Psoas muscle (tissue), 8 donors: Measurements from ENCODE around the gene CEP85. TPM values are rescaled to one million over a fixed set of nuclear protein-coding genes. Genes with fewer than 3 reads are reported as not detected.
"Not testable (repeated sequence)": the region's sequence is repeated elsewhere in the genome, so short reads cannot be mapped to it uniquely, and the experiment has no call there.

Source experiments
- ATAC-seq, 4 donors: fragments of 200-7000 bp; cut with Tn5 transposase; one replicate each; pipeline ENCODE4 v1.9.1; 2020; ENCODE audit warnings: moderate library complexity in 3 of 4, mild to moderate bottlenecking in 2 of 4
- DNase-seq, 2 donors: peaks; one replicate each; pipeline ENCODE4 v3.0.0-alpha.2; 2020
- H3K27ac ChIP-seq: fragments of 200-600 bp; one replicate; pipeline ENCODE4 v1.8.0; 2022
- H3K27me3 ChIP-seq, 3 donors: fragments of 200-600 bp in 1 of 3; one replicate each; pipeline versions ENCODE4 v1.6.1 to v1.8.0; 2013 to 2022; ENCODE audit warnings: low read length in 2 of 3, mild to moderate bottlenecking in 2 of 3, moderate library complexity in 1 of 3; ENCODE audit not compliant: insufficient read depth in 3 of 3
- H3K36me3 ChIP-seq, 2 donors: fragments of 200-600 bp in 1 of 2; one replicate each; pipeline versions ENCODE4 v1.6.1 to v1.8.0; 2013 to 2022; ENCODE audit warnings: low read depth in 1 of 2, mild to moderate bottlenecking in 1 of 2, moderate library complexity in 1 of 2; ENCODE audit not compliant: insufficient read depth in 1 of 2
- H3K4me1 ChIP-seq: fragments of 200-600 bp; one replicate; pipeline ENCODE4 v1.8.0; 2022
- H3K4me3 ChIP-seq: fragments of 200-600 bp; one replicate; pipeline ENCODE4 v1.8.0; 2022; ENCODE audit warnings: mild to moderate bottlenecking
- H3K9me3 ChIP-seq: fragments of 200-600 bp; one replicate; pipeline ENCODE4 v1.8.0; 2022
- CTCF ChIP-seq: fragments of 200-600 bp; IDR thresholded peaks from one replicate; pipeline ENCODE4 v1.8.0; 2022; ENCODE audit warnings: antibody characterized with exemption
- WGBS, 3 donors: extraction: QIAGEN DNeasy Blood & Tissue Kit; methylation state at CpG; one replicate each; pipeline versions ENCODE4 v1.1.6 to v1.1.7; 2013; 5-methylcytosine and 5-hydroxymethylcytosine counted together
- intact Hi-C, 2 donors: fragments of 100-400 bp; cut with DNase I; formaldehyde crosslinking; loops; one replicate each; pipeline versions ENCODE4 v1.11.0 to v1.14.2; 2022
- polyA plus RNA-seq, 3 donors: library from polyadenylated mRNA; stranded (reverse); fragments of 200-250 nt; gene quantifications; one replicate each; pipeline ENCODE4 v1.2.3, GENCODE V29; 2013
- total RNA-seq, 4 donors: library from RNA; stranded (reverse); fragmentation: NEBNext Ultra II Directional in 2 of 4; extraction: Animal tissue kit (Norgen Biotek cat#: 25700) in 2 of 4; gene quantifications; one replicate each; pipeline versions ENCODE4 v1.2.1 to v1.2.4, GENCODE V29; 2021 to 2023
- donor health status: healthy with polysubstance abuse.
- donor health status: DM: no; HTN: no; CAD: no; lungs with moderate emphysema.
- donor health status: Bipolar disorder and iron deficiency.
- donor health status: healthy.
- donor health status: DM: yes; HTN: yes; CAD: no.
- donor health status: DM: no; HTN: no; CAD: no.
- donor health status: DM: no; HTN: no; CAD: no.
- donor health status: DM: yes; HTN: yes; CAD: no.

The CEP85 gene
- total and polyA plus RNA-seq, 7 donors, result 14.8 to 52.5 (median 24.2) TPM

DNA sequence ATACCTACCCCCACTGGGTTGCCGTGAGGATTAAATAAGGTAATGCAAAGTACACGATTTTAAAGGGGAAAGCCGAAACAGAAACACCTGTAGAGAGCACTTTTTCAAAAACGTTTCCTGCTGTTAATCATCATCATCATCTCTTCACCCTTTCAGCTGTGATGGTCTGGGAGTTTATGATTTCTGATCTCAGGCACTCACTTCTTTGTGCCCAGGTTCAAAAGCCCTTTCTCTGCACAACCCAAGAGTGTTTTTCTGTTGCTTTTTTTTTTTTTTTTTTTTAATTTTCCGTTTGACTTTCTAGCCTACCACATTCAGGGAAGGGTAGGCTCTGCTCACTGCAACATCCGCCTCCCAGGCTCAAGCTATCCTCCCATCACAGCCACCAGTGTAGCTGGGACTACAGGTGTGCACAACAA lies 73.4 kb downstream of the CEP85 start:
- DNase-seq (no peak), ATAC-seq (no peak)
- Histone ChIP-seq H3K4me1 (peaks cover 13% of the 10 kb centered on the region), H3K27ac (peak overlapping the region; percentile 36), H3K9me3 (no peaks in the 10 kb centered on the region), H3K27me3 (no peaks in the 10 kb centered on the region), H3K4me3 (peak overlapping the region; percentile 95), H3K36me3 (no peaks in the 10 kb centered on the region)
- WGBS, 3 donors, result 46 to 51% (median 49%) methylated on average over 6 of the region's 6 CpGs
- TF ChIP-seq CTCF, result no peak
- intact Hi-C loops, result no loop called here

- ATAC-seq, H3K4me3 ChIP-seq, H3K9me3 ChIP-seq, intact Hi-C loops, H3K36me3 ChIP-seq, H3K27ac ChIP-seq, H3K27me3 ChIP-seq: not testable (repeated sequence)
- 80 to 88% (median 86%) methylated on average over 21 of the region's 21 CpGs for WGBS, 3 donors
- DNase-seq, result peak in 1 of 2 donors; percentile 44
- H3K4me1 ChIP-seq, result peaks cover 13% of the 10 kb centered on the region
Measured at GRCh38 chr1:26307966-26308899, 74.2 kb downstream of the CEP85 start.

DNA sequence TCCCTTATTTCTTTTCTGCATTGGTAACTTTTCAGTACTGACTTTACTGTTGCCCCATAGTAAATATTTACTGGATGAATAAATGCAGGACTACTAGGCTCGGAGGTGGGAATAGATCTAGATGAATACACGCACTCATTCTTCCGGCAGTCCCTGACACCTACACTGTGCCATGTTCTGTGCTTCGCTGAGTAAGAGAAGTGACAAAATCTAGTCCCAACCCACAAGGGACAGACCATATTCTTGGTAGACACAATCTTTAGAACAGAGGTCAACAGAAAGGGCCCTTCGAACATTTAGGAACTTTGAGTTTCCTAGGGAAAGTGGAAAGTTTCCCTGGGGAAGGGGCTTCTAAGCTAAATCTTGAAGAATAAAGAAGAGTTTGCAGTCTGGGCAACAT lies 80.5 kb downstream of the CEP85 start:
- intact Hi-C loops, result no loop called here
- ATAC-seq (no peak), DNase-seq (no peak)
- Histone ChIP-seq H3K27me3 (no peaks in the 10 kb centered on the region), H3K4me1 (no peaks in the 10 kb centered on the region), H3K27ac (no peak overlapping the region), H3K9me3 (no peaks in the 10 kb centered on the region), H3K36me3 (no peaks in the 10 kb centered on the region), H3K4me3 (no peak overlapping the region)
- WGBS, 3 donors, result 89 to 93% (median 91%) methylated on average over 5 of the region's 5 CpGs
- TF ChIP-seq CTCF, result no peak

GRCh38 chr1:26315874-26316850 lies 82.2 kb downstream of the CEP85 start:
- peaks cover under 1% of the 10 kb centered on the region for H3K4me1 ChIP-seq
- no peaks in the 10 kb centered on the region for H3K9me3 ChIP-seq
- H3K36me3 ChIP-seq, result no peaks in the 10 kb centered on the region
- no peak overlapping the region for H3K4me3 ChIP-seq
- ATAC-seq, result no peak
- TF ChIP-seq CTCF, result no peak
- intact Hi-C loops, result no loop called here
- WGBS, 3 donors, result 76 to 86% (median 84%) methylated on average over 8 of the region's 8 CpGs
- DNase-seq, result no peak
- H3K27me3 ChIP-seq, result peaks cover 0 to 3% (median 0%) of the 10 kb centered on the region in 3 donors
- H3K27ac ChIP-seq, result no peak overlapping the region

DNA sequence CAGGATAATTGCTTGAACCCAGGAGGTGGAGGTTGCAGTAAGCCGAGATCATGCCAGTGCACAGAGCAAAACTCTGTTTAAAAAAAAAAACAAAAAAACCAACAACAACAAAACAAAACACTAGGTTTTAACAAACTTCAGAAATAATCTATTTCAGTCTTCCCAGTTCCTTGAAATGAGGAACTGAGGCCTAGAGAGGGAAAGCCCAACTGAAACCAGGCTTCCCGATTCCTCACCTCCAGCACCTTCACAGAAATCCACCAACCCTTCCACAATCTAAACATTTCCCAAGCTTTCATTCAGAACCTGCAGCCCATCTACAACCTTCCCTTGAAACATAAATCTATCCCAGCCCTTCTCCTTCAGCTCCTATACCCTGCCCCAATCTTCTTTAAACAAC lies 83.1 kb downstream of the CEP85 start:
- WGBS, 3 donors, result 86 to 94% (median 91%) methylated on average over 2 of the region's 2 CpGs
- H3K27me3 ChIP-seq, result peaks cover 0 to 3% (median 0%) of the 10 kb centered on the region in 3 donors
- no peak for DNase-seq
- H3K4me3 ChIP-seq, result no peak overlapping the region
- TF ChIP-seq CTCF, result no peak
- no peaks in the 10 kb centered on the region for H3K9me3 ChIP-seq
- peaks cover 4% of the 10 kb centered on the region for H3K4me1 ChIP-seq
- ATAC-seq, result no peak
- intact Hi-C loops, result no loop called here
- H3K27ac ChIP-seq, result no peak overlapping the region
- H3K36me3 ChIP-seq, result no peaks in the 10 kb centered on the region
